Dedifferentiated amniotic fluid mesenchymal stem cell (primary cell): Measurements from ENCODE around the gene FXYD7.

Experiments
- DNase-seq: peaks from one replicate; pipeline ENCODE4 v3.0.0-alpha.2; 2016; ENCODE audit errors: extremely low spot score

Gene FXYD7

GRCh38 chr19:35110974-35111373, 32.1 kb upstream of the FXYD7 start:
- DNase-seq = no peak

- DNase-seq = no peak
These were observed 29.9 kb upstream of the FXYD7 start for GRCh38 chr19:35112995-35113688.

DNA sequence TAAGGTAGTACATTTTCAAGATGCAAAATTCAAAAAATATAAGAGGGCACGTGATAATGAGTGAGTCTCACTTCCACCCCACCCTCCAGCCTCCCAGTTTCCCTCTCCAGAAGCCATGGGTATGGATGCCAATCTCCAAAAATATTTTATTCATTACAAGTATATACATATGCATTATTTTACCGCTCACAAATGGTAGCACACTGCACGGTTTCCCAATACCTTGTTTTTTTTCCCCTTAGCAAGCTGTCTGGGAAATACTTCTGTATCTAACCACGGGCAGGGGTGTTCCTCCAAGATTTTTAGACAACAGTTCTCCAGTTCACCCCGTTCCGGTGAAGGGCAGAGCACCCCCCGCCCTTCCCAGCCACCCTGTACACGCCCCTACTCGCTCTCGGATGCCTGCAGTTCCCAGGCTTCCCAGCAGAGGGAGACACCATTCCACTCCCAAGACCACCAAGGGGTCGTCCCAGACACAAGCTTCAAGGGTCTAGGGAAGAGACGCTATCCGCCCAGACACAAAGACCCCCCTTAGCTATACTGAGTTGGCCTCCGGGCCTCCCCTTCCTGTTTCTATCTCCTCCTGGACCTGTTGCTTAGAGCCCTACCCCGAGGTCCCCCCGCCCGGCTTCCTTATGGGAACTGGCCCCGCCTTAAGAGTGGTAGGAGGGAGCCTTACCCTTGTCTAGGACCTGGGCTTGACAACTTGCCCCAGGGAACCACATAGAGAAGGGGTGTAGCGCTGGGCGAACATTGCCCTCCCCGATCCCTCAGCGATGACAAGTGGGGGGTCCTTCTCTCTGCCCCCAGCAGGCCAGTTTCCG, 28.5 kb upstream of the FXYD7 start:
- peak; percentile 34 for DNase-seq

GRCh38 chr19:35115177-35115951, 27.7 kb upstream of the FXYD7 start, which contains the start of gene FXYD3:
FXYD3 (plus strand) TSS chr19:35115823; CDS start chr19:35119377, 3,554 bp downstream.
- DNase-seq = no peak

DNA sequence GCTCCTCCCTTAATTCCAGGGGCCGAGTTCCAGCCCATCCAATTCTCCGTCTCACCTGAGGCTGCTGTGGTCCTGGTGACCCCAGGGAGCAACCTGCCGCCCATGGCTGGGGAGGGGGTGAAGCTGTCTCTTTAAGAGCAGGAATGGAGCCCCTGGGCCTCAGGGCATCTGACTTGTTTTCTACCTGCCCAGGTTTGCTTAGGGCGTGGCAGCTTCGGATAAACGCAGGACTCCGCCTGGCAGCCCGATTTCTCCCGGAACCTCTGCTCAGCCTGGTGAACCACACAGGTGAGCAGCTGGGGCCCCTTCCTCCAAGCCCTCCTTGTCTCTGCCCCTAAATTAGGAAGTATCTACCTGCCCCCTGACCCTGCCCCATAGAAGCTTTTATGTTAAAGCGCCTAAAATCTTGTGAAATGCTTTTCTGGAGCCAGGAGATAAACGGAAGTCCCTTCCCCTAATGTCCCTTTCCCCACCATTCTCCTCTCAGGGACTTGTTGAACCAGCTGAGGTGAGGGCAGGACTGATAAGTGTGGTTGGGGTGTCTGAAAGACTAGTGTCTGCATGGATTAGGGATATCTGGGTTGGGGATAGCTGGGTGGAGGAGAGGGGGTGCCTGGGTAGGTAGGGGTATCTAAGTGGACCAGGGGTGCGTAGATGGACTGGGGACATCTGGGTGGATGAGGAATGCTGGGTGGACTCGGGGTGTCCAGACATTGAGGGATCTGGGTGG, 26.8 kb upstream of the FXYD7 start:
- no peak for DNase-seq

DNA sequence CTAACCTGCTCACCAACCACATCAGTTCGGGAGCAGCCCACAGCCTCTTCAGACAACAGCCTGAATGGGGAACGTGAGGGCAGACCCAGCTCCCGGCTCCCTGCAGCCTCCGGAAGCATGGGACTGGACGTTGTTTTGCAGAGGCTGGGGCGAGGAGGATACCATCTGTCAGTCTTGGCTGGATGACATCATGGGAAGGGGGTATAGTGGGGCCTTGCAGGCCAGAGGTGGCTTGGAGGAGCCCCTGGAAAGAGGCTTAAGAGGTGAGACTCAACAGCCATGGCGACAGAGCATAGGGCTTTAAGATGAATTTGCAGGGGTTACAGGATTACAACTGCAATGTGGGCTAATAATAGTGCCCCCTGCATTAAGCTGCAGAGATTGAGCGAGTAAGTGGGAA, 25.9 kb upstream of the FXYD7 start:
- DNase-seq = no peak

- no peak for DNase-seq
These were observed 25.3 kb upstream of the FXYD7 start for GRCh38 chr19:35117799-35118198.

GRCh38 chr19:35118268-35119020, 24.6 kb upstream of the FXYD7 start:
- no peak for DNase-seq

- no peak for DNase-seq
These were observed 24.0 kb upstream of the FXYD7 start for GRCh38 chr19:35119091-35119490.

- DNase-seq = no peak
These were observed 23.4 kb upstream of the FXYD7 start for GRCh38 chr19:35119578-35120155.

DNA sequence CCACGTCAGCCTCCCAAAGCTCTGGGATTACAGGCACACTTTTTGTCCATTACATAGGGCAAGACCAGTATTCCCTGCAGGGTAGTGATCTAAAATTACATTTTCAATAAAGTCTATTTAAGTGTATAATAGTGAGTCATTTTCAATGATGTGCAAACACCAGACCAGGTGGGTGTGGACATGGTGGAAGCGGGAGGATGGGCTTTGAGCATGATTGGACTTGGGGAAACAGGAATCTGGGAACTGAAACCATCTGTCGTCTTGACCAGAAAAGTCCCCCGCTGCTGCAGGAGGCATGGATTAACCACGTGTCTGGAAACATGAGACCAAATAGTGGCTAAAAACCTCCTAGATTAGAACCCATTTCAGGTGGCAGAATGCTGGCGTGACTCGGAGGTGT, 22.6 kb upstream of the FXYD7 start:
- peak; percentile 34 for DNase-seq

DNA sequence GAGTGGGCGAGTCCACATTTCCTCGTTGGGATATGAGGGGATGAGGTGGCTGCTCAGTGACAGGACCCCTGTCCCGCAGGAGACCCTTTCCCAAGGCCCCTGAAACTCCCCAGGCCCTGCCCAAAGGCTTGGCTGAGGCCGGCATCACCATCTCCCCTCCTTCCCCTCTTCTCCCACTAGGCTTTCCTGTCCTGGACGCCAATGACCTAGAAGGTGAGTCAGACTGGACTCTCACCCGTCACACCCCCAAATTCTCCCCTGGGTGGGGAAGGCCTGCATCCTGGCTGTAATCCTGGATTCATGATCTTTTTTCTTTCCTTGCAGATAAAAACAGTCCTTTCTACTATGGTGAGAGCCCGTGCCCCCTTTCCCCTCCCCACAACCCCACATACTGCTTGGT, 22.2 kb upstream of the FXYD7 start:
- no peak for DNase-seq

GRCh38 chr19:35122687-35123551, 20.1 kb upstream of the FXYD7 start:
- DNase-seq = no peak

GRCh38 chr19:35123573-35123972, 19.5 kb upstream of the FXYD7 start:
- DNase-seq = no peak

- peak; percentile 89 for DNase-seq
These were observed 18.7 kb upstream of the FXYD7 start for GRCh38 chr19:35124098-35125060.

GRCh38 chr19:35125270-35125717, 17.8 kb upstream of the FXYD7 start:
- no peak for DNase-seq

DNA sequence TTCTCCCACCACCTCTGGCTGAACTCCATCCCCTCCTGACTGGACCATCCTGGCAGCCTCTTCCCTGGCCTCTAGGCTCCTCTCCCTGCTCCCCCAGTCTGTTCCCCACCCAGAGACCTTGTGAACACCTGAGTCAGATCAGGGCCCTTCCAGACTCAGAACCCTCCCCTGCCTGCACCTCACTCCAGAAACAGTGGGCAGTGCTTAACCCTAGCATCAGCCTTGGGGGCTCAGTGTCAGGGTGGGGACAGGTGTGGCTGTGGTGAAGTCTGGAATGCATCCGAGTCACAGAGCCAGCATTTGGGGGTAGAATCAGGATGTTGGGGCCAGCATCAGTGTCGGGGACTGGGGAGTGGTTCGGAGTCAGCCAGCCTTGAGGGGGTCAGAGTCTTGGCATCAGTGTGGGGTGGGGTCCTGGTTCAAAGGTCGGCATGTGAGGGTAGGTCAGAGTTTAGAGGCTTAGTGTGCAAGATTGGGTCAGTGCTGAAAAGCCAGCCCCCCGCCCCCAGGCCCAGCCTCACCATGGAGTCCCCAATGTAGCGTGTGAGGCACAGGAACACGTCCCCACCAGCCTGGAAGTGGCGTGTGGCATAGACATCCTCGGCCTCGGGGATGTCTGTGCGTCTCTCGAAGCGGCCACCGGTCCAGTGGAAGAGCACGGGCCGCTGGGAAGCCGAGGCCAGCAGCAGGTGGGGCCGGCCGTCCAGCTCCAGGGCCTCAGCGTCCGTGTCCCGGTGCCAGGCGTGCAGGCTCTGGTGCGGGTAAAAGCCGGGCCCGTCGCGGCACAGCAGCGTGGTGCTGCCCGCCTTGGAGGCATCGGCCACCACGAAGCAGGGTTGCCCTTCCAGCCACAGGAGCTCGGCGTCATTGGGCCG, 17.1 kb upstream of the FXYD7 start:
- DNase-seq = no peak

GRCh38 chr19:35126624-35126959, 16.5 kb upstream of the FXYD7 start:
- DNase-seq = no peak
